ENCODE measurements around the gene LPAR1.

- no peak for TF ChIP-seq FOXM1 (IDR thresholded peaks at IDR 0.05; ENCODE audit: borderline replicate concordance)
- no peak for TF ChIP-seq SP1 (IDR thresholded peaks at IDR 0.05)
- TF ChIP-seq SUZ12 (IDR thresholded peaks at IDR 0.05), result no peak
- no peak for TF ChIP-seq FOXK2 (IDR thresholded peaks at IDR 0.05)
These were observed 129.4 kb downstream of the LPAR1 start for GRCh38 chr9:110908894-110909293.
